Stimulated activated naive CD8-positive, alpha-beta T cell treated with anti-CD3 and anti-CD28 coated beads, Interleukin-15, amount 100 ng/mL, for 72 hours (primary cell): ENCODE data around the gene ZFPL1.

Experiments used
- ATAC-seq: fragments of 150-1000 bp; cut with Tn5 transposase; 2 replicates; pipeline ENCODE4 v1.10.0; 2021; ENCODE audit warnings: mild to moderate bottlenecking, moderate library complexity
- DNase-seq, 2 donors: peaks; one replicate each; pipeline ENCODE4 v3.0.0; 2021 to 2022
- H3K27ac Mint-ChIP-seq, 2 donors: one replicate each; pipeline ENCODE4 v1.8.0; 2022; ENCODE audit warnings: mild to moderate bottlenecking in 2 of 2, mixed read lengths in 2 of 2, moderate library complexity in 2 of 2
- H3K27me3 Mint-ChIP-seq: one replicate; pipeline ENCODE4 v1.8.0; 2022; ENCODE audit warnings: mixed read lengths
- H3K4me1 Mint-ChIP-seq: one replicate; pipeline ENCODE4 v1.8.0; 2022; ENCODE audit warnings: mild to moderate bottlenecking, mixed read lengths
- H3K4me3 Mint-ChIP-seq, 2 donors: one replicate each; pipeline ENCODE4 v1.8.0; 2022; ENCODE audit warnings: mild to moderate bottlenecking in 2 of 2, mixed read lengths in 2 of 2, moderate library complexity in 1 of 2
- H3K9me3 Mint-ChIP-seq, 2 donors: one replicate each; pipeline ENCODE4 v1.8.0; 2022; ENCODE audit warnings: mixed read lengths in 2 of 2

Gene ZFPL1

DNA sequence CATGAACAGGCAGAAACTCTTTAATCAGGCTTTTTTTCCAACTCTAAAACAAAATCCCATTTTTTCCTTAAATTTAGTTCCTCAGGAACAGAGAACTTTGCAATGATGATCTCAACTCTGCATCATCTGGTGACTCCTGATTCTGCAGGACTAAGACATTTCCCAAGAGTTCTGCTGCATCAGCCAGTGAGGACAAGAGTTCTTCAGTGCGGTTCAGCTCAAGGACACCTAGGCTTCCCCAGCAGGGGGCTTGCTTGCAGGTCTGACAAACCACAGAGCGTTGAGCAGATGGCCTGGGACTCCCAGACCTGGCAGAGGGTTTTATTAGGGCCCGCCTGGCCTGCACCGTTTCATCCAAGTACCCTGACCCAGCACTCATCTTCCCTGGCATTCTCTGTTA lies 6.6 kb upstream of the ZFPL1 start:
- no peaks in the 10 kb centered on the region for H3K27me3 Mint-ChIP-seq
- no peak for DNase-seq
- peaks cover 53% of the 10 kb centered on the region for H3K4me1 Mint-ChIP-seq
- no peak overlapping the region for H3K4me3 Mint-ChIP-seq
- H3K9me3 Mint-ChIP-seq: no peaks in the 10 kb centered on the region
- peak; percentile 27 for ATAC-seq
- H3K27ac Mint-ChIP-seq: peak overlapping the region in 1 of 2 donors; percentile 63

DNA sequence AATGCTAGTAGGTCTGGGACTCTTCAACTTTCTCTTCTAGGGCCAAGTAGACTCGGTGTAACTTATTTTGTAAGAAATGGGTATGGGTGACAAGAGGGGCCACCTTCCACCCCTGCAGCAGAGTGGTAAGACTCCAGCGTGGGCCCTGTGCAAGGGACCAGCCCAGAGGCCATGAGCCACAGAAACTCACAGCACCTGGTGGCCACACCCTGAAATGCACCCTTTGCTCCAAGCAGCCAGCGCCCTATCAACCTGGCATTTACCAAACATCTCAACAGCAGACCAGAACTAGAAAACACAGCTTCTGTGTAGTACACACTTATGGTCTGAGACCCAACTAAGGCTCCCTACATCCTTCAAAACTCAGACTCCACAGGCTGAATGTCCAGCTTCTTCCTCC lies 5.9 kb upstream of the ZFPL1 start:
- peak overlapping the region in 1 of 2 donors; percentile 70 for H3K27ac Mint-ChIP-seq

DNA sequence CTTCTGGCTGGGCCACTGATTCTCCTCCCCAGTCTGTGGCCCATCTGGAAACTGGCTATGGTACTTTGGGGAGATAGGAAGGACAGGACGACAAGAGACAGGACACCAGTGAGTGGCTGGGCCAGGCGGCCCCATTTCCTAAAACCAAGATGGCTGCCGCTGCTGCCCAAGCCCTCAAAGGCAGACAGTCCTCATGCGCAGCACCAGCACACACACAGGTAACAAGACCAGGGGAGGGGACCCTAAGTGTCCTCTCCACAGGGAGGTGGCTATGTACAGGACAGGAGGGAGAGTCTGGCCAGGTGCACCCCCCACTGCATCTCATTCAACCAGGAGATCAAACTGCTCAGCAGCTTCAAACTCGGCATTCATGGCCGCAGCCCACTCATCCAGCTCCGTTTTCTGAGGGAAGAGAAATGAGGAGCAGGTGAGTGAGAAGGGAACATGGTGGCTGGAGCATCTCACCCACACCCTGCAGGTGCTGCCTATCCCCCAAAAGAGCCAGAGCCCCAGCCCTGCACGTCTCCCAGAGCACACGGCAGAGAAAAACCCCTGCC lies 5.2 kb upstream of the ZFPL1 start:
- no peaks in the 10 kb centered on the region for H3K27me3 Mint-ChIP-seq
- ATAC-seq: no peak
- peaks cover 63% of the 10 kb centered on the region for H3K4me1 Mint-ChIP-seq
- H3K9me3 Mint-ChIP-seq: no peaks in the 10 kb centered on the region
- H3K27ac Mint-ChIP-seq: peak overlapping the region; percentile 70 to 72
- DNase-seq: no peak
- H3K4me3 Mint-ChIP-seq: peak overlapping the region; percentile 51 to 52

More for the DNA sequence above, 5.9 kb upstream of the ZFPL1 start:
- peak; percentile 95 for ATAC-seq
- Mint-ChIP-seq H3K4me3 (peak overlapping the region in 1 of 2 donors; percentile 52), H3K9me3 (no peaks in the 10 kb centered on the region), H3K4me1 (peaks cover 60% of the 10 kb centered on the region), H3K27me3 (no peaks in the 10 kb centered on the region)
- peak; percentile 60 to 67 for DNase-seq

DNA sequence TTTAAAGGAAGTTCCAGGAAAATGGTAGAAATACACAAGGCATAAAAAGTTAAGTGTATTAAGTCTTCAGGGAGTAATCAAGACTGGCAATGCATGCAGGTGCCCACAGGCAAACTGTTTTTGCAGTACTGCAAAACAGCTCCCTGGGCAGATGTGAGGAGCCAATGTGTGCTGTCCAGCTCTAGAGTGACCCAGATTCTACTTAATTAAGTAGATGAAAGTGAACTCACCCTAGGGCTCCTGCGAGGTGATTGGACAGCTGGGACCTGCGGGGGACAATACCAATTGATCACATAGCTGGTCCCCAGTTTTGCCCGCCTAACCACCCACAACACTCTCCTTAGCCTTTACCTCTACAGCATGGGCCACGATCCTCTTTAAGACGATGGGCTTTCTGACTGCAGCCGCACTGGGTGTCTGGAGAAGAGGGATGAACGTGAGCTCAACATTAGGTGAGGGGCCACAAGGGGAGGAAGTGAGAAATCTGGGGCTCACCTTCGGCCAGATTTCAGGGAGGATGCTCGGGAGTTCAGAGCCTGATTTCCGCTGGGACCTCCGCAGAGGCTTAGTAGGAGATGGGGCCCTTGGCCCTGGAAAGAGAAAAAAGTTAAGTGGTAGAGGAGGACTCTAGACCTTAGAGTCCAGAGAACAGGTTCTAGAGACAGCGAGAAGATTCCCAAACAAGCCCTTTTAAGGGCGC lies 738 bp upstream of the ZFPL1 start:
- no peaks in the 10 kb centered on the region for H3K9me3 Mint-ChIP-seq
- peak overlapping the region; percentile 90 to 99 for H3K4me3 Mint-ChIP-seq
- no peaks in the 10 kb centered on the region for H3K27me3 Mint-ChIP-seq
- ATAC-seq: peak; percentile 4
- H3K27ac Mint-ChIP-seq: peak overlapping the region; percentile 97 to 99
- peaks cover 68% of the 10 kb centered on the region for H3K4me1 Mint-ChIP-seq
- DNase-seq: no peak

DNA sequence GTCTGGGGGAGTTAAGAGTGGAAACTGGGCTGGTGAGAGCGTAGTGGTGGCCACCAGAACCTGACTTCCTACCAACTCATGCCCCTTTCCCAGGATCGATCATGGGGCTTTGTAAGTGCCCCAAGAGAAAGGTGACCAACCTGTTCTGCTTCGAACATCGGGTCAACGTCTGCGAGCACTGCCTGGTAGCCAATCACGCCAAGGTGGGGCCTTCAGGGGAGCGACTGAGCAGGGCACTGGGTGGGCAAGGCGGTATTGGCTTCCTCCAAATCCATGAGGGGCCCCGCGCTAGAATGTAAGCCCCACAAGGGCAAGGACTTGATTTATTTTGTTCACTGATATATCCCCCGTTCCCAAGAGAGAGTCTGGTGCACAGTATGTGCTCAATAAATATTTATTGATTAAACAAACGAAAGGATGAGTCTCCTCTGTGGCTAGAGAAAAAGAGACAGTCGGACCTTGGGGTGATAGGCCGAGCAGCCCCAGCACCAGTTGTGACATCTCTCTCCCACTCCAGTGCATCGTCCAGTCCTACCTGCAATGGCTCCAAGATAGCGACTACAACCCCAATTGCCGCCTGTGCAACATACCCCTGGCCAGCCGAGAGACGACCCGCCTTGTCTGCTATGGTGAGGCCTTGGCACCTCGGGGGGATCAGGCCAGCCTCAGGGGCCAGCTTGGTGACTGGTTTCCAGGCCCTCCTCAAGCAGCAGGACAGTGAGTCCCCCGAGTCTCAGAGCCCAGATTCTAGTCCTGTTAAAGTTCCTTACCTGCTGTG lies 765 bp downstream of the ZFPL1 start:
- H3K9me3 Mint-ChIP-seq: no peaks in the 10 kb centered on the region
- ATAC-seq: peak; percentile 18
- peak overlapping the region; percentile 90 to 99 for H3K4me3 Mint-ChIP-seq
- H3K27ac Mint-ChIP-seq: peak overlapping the region; percentile 97 to 99
- H3K4me1 Mint-ChIP-seq: peaks cover 55% of the 10 kb centered on the region
- no peaks in the 10 kb centered on the region for H3K27me3 Mint-ChIP-seq
- DNase-seq: no peak

DNA sequence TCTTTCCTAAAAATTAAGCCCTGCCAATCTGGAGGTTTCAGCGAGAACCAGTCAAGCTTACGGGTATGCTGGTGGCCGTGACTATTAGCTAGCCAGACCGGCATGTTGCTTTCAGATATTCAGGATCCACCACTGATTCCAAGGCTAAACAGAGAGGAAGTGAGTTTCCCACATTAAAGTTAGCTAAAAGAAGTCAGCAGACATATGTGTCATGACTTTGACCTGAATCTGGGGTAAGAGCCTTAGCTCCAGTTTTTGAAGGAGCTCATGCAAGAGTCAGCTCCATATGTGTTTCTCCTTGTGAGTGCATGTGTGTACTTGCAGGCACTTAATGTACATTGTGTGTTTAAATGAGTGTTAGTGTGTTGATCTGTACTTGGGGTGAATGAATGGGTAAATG lies 1.4 kb downstream of the ZFPL1 start:
- H3K9me3 Mint-ChIP-seq: no peaks in the 10 kb centered on the region
- no peak for DNase-seq
- peak overlapping the region; percentile 42 to 99 for H3K27ac Mint-ChIP-seq
- H3K4me3 Mint-ChIP-seq: peak overlapping the region; percentile 90 to 99
- peaks cover 50% of the 10 kb centered on the region for H3K4me1 Mint-ChIP-seq
- H3K27me3 Mint-ChIP-seq: no peaks in the 10 kb centered on the region
- no peak for ATAC-seq

- no peak overlapping the region for H3K4me3 Mint-ChIP-seq
- DNase-seq (no peak), ATAC-seq (no peak)
- H3K4me1 Mint-ChIP-seq: peaks cover 37% of the 10 kb centered on the region
- H3K27me3 Mint-ChIP-seq: no peaks in the 10 kb centered on the region
- H3K27ac Mint-ChIP-seq: no peak overlapping the region
- H3K9me3 Mint-ChIP-seq: no peaks in the 10 kb centered on the region
Observed at GRCh38 chr11:65086809-65087208, 2.8 kb downstream of the ZFPL1 start.

DNA sequence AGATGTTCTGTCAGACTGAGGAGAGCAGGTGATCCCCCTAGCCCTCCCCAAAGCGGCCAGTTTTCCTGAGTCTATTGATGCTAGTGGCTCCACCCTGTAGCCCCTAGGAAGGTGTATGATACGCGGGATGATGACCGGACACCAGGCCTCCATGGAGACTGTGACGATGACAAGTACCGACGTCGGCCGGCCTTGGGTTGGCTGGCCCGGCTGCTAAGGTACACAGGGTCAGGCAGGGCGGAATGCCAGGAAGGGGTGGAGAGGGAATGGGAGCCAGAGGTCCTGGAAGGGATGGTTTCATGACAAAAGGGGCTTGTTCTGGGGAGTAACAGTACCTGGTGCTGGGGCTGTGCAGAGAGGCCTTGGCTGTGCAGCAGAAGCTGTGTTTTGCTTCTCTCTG lies 3.2 kb downstream of the ZFPL1 start:
- Mint-ChIP-seq H3K9me3 (no peaks in the 10 kb centered on the region), H3K4me1 (peaks cover 33% of the 10 kb centered on the region), H3K27ac (no peak overlapping the region), H3K4me3 (no peak overlapping the region), H3K27me3 (no peaks in the 10 kb centered on the region)
- ATAC-seq (no peak), DNase-seq (no peak)

- Mint-ChIP-seq H3K27ac (no peak overlapping the region), H3K9me3 (no peaks in the 10 kb centered on the region), H3K27me3 (no peaks in the 10 kb centered on the region), H3K4me1 (peaks cover 27% of the 10 kb centered on the region), H3K4me3 (no peak overlapping the region)
- no peak for DNase-seq
- no peak for ATAC-seq
Observed at GRCh38 chr11:65087827-65088226, 3.8 kb downstream of the ZFPL1 start.

GRCh38 chr11:65089621-65090020 lies 5.6 kb downstream of the ZFPL1 start:
- Mint-ChIP-seq H3K27ac (no peak overlapping the region), H3K9me3 (no peaks in the 10 kb centered on the region), H3K27me3 (no peaks in the 10 kb centered on the region), H3K4me3 (no peak overlapping the region), H3K4me1 (peaks cover 13% of the 10 kb centered on the region)
- DNase-seq (no peak), ATAC-seq (no peak)

DNA sequence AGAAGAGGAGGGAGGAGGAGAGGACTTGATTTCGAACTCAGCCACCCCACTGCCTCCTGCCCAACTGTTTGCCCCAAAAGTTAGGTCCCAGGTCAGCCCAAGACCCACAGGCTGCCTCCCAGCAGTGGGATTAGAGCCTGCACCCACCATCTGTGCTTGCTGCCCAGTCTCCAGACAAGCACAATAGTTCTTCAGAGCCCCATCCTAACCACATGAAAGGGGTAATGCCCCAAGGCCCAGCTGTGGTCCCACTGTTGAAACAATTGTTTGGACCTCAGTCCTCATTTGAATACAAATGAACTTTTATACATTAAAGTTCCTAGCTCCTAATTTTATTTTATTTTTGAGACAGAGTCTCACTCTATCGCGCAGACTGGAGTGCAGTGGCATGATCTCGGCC lies 6.6 kb downstream of the ZFPL1 start:
- H3K9me3 Mint-ChIP-seq: no peaks in the 10 kb centered on the region
- H3K27me3 Mint-ChIP-seq: no peaks in the 10 kb centered on the region
- H3K4me3 Mint-ChIP-seq: no peak overlapping the region
- DNase-seq (no peak), ATAC-seq (no peak)
- H3K27ac Mint-ChIP-seq: no peak overlapping the region
- H3K4me1 Mint-ChIP-seq: peaks cover 5% of the 10 kb centered on the region

GRCh38 chr11:65095427-65095826 lies 11.4 kb downstream of the ZFPL1 start:
- DNase-seq: no peak
- Mint-ChIP-seq H3K9me3 (no peaks in the 10 kb centered on the region), H3K27ac (peak overlapping the region; percentile 98 to 99)

DNA sequence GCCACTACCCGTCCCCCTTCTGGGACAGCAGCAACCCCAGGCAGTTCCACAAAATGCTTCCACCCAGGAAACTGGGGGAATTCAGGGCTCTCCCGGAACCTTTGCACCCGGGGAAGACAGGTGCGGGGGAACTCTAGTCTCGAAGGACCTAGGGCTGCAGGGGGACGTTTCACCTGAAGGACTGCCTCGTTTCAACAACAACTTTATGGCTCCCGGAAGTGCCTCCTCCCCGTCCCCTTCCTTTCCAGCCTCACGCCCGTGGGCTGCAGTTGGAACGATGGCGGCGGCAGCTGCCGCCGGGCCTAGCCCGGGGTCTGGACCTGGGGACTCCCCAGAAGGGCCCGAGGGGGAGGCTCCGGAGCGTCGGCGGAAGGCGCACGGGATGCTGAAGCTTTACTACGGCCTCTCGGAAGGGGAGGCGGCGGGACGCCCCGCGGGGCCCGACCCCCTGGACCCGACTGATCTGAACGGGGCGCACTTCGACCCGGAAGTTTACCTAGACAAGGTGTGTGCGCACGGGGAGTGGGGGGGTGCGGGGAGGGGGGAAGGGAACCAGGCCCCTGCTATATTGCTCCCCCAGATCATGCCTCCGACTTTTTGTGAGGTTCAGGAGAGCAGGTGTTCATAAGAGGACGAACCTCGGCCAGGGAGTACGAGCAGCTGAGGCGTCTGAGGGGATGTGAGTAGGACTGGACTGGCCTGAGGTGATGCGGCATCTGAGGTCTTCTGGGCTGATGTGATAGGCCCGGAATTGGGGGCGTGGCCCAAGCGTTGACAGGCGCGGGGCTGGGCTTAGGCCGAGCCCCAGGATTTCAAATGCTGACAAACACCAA lies 12.2 kb downstream of the ZFPL1 start, which contains the start of gene VPS51:
TSS of gene VPS51 (plus strand) at position 241 of the 833 bp plus-strand sequence. CDS start at position 278, 37 bp downstream.
- peak; percentile 97 for ATAC-seq
- DNase-seq: peak; percentile 83 to 89
- Mint-ChIP-seq H3K27me3 (no peaks in the 10 kb centered on the region), H3K4me1 (peaks cover 23% of the 10 kb centered on the region), H3K27ac (peak within 1 kb of the TSS; percentile 98 to 99), H3K4me3 (peak within 1 kb of the TSS; percentile 93 to 95), H3K9me3 (no peaks in the 10 kb centered on the region)

More at GRCh38 chr11:65095427-65095826, 11.4 kb downstream of the ZFPL1 start:
- peaks cover 23% of the 10 kb centered on the region for H3K4me1 Mint-ChIP-seq
- H3K4me3 Mint-ChIP-seq: peak overlapping the region; percentile 93 to 95
- ATAC-seq: no peak
- no peaks in the 10 kb centered on the region for H3K27me3 Mint-ChIP-seq

DNA sequence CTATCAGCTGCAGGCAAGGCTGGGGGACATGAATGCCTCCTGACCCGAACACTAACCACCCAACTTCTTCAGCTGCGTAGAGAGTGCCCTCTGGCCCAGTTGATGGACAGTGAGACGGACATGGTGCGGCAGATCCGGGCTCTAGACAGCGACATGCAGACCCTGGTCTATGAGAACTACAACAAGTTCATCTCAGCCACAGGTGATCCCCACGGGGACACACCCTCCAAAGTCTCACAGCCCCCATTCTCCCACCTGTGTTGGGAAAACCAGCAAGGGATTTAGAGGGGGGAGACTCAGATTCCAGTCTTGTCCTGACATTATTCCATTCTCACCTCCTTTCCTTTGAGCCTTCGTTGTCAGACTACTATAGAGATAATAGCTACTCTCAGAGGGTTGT lies 12.9 kb downstream of the ZFPL1 start:
- DNase-seq (no peak), ATAC-seq (no peak)
- peak overlapping the region in 1 of 2 donors; percentile 40 for H3K27ac Mint-ChIP-seq
- H3K4me1 Mint-ChIP-seq: peaks cover 23% of the 10 kb centered on the region
- no peaks in the 10 kb centered on the region for H3K9me3 Mint-ChIP-seq
- no peaks in the 10 kb centered on the region for H3K27me3 Mint-ChIP-seq
- peak overlapping the region; percentile 93 to 95 for H3K4me3 Mint-ChIP-seq

DNA sequence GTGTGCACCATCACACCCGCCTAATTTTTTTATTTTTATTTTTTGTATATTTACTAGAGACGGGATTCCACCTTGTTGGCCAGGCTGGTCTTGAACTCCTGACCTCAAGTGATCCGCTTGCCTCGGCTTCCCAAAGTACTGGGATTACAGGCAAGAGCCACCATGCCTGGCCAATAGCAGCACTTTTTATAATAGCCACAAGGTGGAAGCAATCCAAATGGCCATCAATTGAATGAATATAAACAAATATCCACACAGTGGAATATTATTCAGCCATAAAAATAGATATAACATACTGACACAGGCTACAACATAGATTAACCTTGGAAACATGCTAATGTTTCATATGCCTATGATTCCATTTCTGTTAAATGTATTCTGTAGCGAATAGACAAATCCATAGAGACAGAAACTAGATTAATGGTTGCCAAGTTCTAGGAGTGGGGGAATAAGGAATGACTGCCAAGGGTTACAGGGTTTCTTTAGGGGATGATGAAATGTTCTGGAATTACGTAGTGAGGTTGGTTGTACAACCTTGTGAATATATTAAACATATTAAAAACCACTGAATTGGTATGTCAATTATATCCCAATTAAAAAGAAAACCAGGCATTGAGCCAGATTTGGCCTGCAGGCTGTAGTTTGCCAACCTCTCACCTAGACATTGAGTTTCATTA lies 16.8 kb downstream of the ZFPL1 start:
- Mint-ChIP-seq H3K27me3 (no peaks in the 10 kb centered on the region), H3K4me1 (peaks cover 44% of the 10 kb centered on the region), H3K9me3 (no peaks in the 10 kb centered on the region), H3K4me3 (no peak overlapping the region), H3K27ac (no peak overlapping the region)
- ATAC-seq: no peak
- no peak for DNase-seq
